Inferior parietal cortex (tissue), 1 donor: ENCODE results near the gene REPS2.

Experiments
- DNase-seq: peaks from one replicate; pipeline ENCODE4 v3.0.0-alpha.2; 2016; ENCODE audit errors: extremely low spot score

REPS2 gene

GRCh38 chrX:17035111-17035510, 88.7 kb downstream of the REPS2 start:
- DNase-seq = no peak

DNA sequence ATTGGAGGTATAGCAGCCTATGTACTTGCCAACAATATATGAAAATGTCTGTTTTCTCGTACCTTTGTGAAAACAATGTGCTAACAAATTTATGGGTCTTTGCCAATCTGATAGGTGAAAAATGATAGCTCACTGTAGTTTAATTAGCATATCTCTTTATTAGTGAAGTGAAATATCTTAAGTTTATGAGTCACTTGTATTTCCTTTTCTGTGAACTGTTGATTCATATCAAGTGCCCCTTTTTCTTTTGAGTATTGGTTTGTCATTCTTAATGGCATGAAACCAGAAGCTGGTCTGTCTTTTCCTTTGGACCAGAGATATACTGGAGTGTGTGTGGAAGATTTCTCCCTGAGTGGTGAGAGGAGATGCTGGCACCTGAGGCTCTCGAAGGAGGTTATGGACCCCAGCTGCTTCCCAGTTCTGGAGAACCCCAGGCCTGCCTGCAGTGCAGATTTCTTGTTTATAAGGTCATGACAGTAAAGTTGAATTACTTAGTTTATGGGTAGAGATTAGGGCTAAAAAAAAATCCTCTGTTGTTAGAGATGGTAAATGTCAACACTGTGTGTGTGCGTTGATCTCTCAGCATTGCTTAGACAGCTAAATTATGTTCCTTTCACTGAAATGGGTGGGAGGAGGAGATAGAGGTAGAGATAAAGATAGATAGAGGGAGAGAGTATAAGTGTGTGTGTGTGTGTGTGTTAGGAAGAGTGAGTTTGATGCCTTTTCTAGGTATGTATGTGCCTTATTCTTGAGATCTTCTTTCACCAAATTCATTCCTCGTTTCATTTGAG, 89.9 kb downstream of the REPS2 start:
- no peak for DNase-seq

- DNase-seq = no peak
Measured at GRCh38 chrX:17038277-17038676, 91.8 kb downstream of the REPS2 start.

DNA sequence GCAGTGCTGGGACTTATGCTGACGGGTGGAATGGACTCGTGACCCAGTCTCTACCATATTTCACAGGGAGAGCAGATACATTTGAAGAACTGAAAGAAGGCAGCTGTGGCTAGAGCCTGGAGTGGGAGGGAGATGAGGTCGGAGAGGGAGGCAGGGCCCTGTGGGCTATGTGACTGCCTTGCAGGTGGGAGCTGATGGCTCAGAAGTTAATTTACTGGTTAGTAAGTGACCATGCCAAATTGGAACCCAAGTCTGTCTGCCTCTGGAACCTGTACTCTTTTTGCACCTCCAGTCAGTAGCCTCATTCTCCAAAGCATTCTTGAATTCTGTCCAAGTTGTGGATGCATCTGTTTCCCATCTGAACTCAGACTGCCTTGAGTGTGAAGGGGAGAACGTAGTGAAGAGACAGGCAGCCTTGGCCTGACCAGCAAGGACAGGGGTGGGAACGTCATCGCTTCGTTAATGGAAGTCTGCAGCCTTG, 92.3 kb downstream of the REPS2 start:
- no peak for DNase-seq

DNA sequence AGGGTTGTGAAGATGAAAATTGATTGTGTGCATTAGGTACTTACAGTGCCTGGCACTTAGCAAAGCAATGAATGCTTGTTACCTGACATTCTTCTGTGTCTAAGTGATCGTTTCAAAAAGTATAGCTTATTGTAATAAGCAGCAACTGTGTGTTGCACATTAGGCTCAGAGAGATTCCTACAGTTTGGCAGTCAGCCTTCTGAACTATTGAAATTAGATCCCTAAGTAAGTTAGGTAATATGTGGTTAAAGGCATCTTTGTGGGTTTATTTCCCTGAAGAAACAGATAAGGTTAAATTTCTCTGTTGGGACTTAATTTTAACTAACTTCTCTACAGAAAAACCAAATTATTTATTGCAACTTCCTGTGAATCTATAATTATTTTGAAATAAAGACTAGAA, 93.4 kb downstream of the REPS2 start:
- no peak for DNase-seq

DNA sequence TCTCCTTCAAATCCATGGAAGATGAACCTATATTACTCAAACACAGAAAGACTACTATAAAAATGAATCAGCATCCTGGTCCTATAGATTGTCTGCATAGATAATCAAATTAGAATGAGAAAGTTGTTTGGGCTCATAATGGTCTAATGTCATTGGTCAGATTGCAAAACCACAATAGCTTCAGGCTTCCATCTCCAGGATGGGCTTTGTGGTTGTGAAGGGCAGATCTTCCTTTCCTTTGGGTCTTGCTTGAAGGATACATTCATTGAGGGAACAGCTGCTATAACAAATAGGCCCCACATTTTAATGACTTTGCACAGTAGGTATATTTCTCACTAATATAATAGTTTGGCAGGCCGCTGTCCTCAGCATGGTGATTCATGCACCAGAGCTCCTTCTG, 94.3 kb downstream of the REPS2 start:
- no peak for DNase-seq

GRCh38 chrX:17042037-17042436, 95.6 kb downstream of the REPS2 start:
- DNase-seq = no peak

DNA sequence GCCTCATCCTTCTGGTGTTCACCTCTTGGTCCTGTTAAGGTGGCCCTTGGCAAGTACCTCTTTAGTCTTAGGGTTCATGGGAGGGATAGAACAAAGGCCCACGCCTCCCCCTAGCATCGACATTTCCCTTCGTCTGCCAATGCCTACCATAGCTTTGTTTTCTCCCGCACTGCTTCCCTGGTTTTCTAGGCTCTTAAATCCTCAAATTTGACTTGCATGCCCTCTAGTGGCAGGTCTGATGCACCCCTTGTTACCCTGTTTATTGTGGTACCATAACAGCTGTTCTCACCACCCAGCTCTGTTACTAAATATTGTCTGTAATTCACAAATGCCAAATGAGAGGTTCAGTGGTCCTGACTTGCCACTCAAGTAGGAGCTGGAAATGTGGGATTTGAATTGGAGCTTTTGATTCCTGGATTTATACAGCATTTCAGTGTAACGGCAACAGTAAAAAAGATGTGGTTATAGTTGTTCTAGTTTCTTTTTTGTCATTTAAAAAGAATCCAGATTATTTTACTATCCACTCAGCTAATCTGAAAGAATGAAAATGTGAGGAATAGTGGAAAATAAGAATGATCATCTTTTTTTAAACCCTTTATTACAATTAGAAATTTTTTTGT, 100.1 kb downstream of the REPS2 start:
- DNase-seq = peak; percentile 78

- no peak for DNase-seq
Measured at GRCh38 chrX:17047224-17047623, 100.8 kb downstream of the REPS2 start.

DNA sequence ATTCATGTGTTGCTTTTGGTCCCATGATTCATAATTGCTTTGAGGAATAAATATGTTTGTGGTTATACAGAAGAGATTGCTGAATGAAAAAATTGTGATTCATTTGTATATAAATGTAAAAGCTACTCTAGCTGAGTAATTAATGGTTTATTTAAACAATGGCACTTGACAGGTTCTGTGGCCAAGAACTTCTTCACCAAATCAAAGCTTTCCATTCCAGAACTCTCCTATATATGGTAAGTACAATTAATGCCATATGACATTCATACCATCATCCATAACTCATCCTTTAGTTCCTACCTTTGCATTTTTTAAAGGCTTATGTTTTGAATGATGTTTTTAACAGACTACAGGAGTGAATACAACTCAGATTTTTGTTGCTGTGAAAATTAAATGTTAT, 105.8 kb downstream of the REPS2 start:
- no peak for DNase-seq

DNA sequence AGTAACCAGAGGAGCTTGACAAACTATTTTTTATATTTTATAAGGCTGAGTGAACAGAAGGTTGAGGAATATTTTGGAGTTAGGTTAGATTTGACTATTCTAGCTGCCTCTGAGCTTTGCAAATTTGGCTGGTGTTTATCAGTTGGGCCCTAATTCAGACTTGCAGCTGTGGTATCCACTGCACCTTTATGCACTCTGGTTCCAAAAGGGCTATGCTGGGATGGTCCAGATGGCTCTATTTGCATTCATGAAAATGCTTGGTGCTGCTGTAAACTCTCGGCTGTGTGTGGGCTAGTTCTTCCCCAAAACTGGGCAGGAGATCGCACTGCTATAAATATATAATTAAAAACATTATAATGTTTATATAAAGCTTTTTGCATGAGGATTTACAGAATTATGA, 106.3 kb downstream of the REPS2 start:
- DNase-seq = no peak

DNA sequence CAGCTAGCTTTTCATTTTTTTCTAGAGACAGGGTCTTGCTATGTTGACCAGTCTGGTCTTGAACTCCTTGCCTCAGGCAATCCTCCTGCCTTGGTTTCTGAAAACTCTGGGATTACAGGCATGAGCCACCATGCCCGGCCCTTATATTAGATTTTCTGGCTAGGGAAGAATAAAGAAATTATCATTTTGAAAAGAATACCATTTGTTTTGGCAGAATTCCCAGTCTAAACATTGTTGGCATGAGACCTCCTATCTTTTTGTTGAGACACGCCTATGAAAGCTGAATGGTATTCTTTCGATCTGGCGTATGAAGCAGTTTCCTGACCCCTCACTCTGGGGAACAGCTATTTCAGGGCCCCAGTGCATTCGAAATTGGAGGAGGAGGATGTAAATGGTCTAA, 107.0 kb downstream of the REPS2 start:
- no peak for DNase-seq

DNA sequence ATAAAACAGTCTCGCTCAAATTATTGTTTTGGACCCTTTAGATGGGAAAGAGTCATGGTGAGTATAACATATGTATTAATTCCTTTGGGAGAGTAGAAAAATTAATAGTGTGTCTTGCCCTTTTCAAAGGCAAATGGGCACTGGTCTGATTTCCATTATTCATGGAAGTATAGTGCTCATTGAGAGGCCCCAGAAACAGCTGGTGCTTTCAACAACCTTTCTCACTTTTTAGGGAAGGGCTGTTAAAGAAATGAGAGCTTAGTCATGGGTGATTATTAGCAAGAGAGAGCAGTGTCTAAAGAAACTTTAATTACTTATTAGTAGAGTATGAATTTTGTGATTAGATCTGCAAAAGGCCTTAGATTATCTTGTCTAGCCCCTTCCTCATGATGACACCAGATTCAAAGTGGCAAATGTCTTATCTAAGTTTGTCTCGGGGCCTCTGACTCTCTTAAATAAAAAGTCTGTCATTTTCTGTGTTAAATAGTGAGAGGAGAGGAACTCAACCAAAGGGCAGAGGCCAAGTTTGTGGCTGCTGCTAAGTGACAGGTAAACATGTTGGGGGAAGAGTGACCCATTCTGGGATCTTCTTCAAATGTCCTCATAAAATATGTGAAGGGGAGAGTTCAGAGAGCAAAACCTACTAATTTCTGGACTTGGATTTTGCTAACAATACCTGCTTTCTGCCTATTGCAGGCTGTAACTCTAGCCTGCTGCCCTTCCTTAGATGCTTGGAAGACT, 110.6 kb downstream of the REPS2 start:
- no peak for DNase-seq

DNA sequence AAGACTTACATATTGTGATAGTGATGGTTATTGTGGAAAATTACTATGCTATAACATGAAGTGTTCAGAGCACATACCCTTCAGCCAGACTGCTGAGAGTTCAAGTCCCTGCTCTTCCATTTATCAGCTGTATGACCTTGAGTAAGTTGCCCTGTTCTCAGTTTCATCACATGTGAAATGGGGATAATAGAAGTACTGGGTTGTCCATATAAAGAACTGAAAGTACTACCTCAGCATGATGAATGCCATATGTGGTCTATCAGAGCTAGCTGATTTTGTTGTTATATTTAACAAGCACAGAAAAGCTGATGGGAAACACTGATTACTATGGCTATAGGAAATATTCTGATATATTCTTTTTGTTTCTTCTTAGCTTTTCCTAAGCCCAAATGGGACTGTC, 115.6 kb downstream of the REPS2 start:
- DNase-seq = no peak

DNA sequence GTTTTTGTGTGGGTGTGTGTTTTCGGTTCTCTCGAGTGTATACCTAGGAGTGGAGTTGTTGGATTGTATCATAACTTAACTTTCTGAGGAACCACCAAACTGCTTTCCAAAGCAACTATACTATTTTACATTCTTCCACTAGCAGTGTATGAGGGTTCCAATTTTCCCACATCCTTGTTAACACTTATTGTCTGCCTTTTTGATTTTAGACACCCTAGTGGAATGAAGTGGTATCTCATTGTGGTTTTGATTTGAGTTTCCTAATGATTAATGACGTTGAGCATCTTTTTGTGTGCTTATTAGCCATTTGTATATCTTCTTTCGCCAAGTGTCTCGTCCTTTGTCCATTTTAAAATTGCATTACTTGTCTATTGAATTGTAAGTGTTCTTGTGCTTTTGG, 118.6 kb downstream of the REPS2 start:
- no peak for DNase-seq

- DNase-seq = no peak
Measured at GRCh38 chrX:17067534-17067933, 121.1 kb downstream of the REPS2 start.

DNA sequence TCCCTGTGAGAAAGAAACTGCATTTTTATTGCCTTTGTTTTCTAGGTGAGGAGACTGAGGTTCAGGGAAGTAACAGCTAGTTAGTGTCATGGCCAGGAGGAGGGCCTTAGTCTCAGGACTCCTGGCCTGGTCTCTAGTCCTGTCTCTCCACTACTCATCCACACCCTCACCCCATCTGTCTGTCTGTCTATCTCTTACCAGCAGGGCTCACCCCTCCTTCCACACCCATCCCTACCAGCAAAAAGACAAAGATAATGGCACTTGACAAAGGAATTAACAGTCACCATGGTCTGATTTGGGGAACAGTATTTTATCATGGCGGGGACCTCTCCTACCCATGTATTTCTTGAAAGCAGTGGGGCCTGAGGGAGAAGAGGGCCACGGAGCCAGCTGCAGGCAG, 125.8 kb downstream of the REPS2 start:
- DNase-seq = no peak

DNA sequence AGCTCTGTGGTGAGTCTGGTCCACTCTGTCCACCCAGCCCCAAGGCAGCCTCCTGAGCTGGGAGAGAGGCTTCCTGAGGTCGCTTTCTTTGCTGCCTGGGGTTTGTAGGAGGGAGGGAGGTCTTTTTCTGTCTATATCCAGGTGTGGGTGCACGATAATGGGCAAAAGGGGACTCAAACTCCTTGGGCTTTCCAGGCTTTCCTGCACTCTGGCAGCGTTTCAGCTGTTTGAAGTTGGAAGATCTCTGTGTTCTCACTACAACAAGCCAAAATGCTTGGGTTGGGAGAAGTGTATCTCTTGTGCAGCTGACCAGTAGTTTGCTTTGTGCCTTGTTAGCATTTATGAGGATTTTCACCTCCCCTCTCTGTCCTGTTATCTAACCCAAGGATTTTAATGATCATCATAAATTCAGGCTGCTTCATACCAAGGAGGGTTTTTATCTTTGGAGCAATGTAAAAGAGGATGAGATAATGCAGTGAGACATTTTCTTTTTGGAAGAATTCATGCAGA, 126.3 kb downstream of the REPS2 start:
- no peak for DNase-seq

DNA sequence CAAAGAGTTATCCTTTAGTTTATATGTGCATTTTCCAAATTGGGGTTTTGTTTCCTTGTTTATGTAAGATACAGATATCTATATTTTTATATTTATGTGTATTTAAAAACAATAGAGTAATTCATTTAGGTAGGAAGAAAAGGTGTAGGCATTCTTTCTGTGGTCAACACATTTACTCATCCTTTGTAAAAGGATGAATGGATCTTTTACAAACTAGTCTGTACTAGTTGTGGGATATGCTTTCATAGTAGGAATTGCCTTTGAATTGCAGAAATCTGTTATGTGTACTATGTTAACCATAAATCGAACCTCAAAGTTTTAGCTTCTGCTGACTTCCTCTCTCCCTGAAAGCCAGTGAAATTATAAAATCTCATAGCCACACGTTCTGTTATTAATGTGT, 128.5 kb downstream of the REPS2 start:
- DNase-seq = no peak

GRCh38 chrX:17077361-17077760, 130.9 kb downstream of the REPS2 start:
- DNase-seq = no peak

- no peak for DNase-seq
Measured at GRCh38 chrX:17078031-17078720, 131.7 kb downstream of the REPS2 start.

DNA sequence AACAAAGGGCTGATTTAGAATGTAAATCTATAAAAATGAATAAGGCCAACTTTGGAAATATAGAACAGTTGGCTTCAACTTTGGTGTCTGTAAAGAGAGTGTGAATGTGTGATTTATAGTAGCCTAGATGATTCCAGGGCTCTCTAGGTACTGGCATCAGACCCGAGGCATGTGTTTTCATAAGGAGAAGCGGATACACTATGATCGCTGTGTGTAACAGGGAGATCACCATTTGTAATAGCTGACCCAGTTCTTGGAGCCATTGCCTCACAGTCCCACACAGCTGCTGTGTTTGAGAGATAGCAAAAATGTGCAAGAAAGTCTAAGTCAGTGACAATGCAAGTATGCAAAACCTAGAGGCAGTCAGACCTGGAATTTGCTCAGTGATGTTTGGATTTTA, 135.1 kb downstream of the REPS2 start:
- no peak for DNase-seq
